ENCODE results near the gene NCOA7. TPM values are rescaled to one million over a fixed set of nuclear protein-coding genes. Genes with fewer than 3 reads are reported as not detected.
A peak's percentile ranks its signal among the peaks of the same experiment; 100 is the strongest.

Gene NCOA7
- total and polyA plus RNA-seq, 12 donors: 4.2 to 21.3 (median 10.3) TPM

GRCh38 chr6:125742464-125743120, 48.2 kb upstream of the NCOA7 start:
- no peak for ATAC-seq
- 38 to 43% methylated on average over 5 of the region's 5 CpGs for WGBS, 2 donors
- no peak for TF ChIP-seq CTCF (IDR thresholded peaks at IDR 0.05)
- Histone ChIP-seq H3K9me3 (no peaks in the 10 kb centered on the region), H3K4me3 (peak overlapping the region in 6 of 10 donors; percentile 16 to 35 (median 21)), H3K4me1 (peaks cover 0 to 50% (median 12%) of the 10 kb centered on the region in 9 donors), H3K27ac (peak overlapping the region in 8 of 10 donors; percentile 7 to 96 (median 34)), H3K27me3 (peaks cover 0 to 69% (median 0%) of the 10 kb centered on the region in 7 donors), H3K36me3 (no peaks in the 10 kb centered on the region)
- intact Hi-C loops (cut with DNase I): loop anchor here in 3 of 10 donors (10.0 kb wide), 2 partner anchors 158 to 298 kb away; no protein-coding TSS in a partner anchor
- DNase-seq: no peak

- intact Hi-C loops (cut with DNase I): loop anchor here in 3 of 10 donors (10.0 kb wide), 2 partner anchors 159 to 299 kb away; no protein-coding TSS in a partner anchor
- no peak for TF ChIP-seq CTCF (IDR thresholded peaks at IDR 0.05)
- no peak for ATAC-seq
- Histone ChIP-seq H3K27me3 (peaks cover 0 to 75% (median 0%) of the 10 kb centered on the region in 7 donors), H3K4me3 (peak overlapping the region in 2 of 10 donors; percentile 3 to 27), H3K9me3 (no peaks in the 10 kb centered on the region), H3K27ac (peak overlapping the region in 7 of 10 donors; percentile 1 to 98 (median 89)), H3K36me3 (no peaks in the 10 kb centered on the region), H3K4me1 (peaks cover 0 to 50% (median 12%) of the 10 kb centered on the region in 9 donors)
- WGBS, 2 donors: 77 to 79% methylated on average over 2 of the region's 2 CpGs
- DNase-seq: no peak
Observed at GRCh38 chr6:125743604-125744003, 47.2 kb upstream of the NCOA7 start.

DNA sequence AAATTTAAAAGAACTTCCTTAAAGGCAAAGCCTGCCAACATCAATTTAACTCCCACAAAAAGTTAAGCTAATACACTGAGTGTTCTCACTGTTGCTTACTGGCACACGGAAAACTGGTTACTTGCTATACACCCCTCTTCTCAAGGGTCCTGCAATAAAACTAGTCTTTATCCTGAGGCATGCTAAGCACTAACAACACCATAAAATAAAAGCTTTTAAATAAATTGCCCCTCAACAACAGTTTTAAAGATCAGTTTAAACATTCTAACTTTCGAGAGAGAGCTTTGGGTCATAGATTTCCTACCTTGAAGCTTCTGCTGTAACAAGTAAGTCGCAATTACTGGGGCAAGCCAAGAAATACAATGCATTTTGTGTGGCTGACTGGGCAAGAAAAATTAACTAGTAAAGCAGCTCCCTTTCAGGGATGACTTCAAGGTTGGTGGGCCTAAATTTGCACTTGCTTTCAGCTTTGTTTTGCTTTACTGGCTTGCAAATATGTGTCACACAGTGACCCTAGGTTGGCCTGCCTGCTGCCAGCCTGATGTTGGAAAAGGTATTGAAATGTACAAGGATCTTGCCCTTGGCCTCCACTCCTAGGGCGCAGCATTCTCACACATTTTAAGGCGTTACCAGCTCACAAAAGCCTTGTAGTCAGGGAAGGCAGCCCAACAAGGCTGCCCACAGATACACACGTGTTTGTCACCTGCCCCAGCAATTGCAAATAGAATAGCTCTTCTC, 45.3 kb upstream of the NCOA7 start:
- DNase-seq: no peak

More for the DNA sequence above, 45.3 kb upstream of the NCOA7 start:
- peaks cover 0 to 50% (median 12%) of the 10 kb centered on the region in 9 donors for H3K4me1 ChIP-seq
- TF ChIP-seq CTCF (IDR thresholded peaks at IDR 0.05): no peak
- H3K9me3 ChIP-seq: no peaks in the 10 kb centered on the region
- H3K27ac ChIP-seq: peak overlapping the region; percentile 88 to 98 (median 94)
- intact Hi-C loops (cut with DNase I): loop anchor here in 7 of 10 donors (5.0 to 10.0 kb wide), 7 partner anchors 73 to 383 kb away; no protein-coding TSS in a partner anchor
- 60 to 62% methylated on average over 6 of the region's 6 CpGs for WGBS, 2 donors
- ATAC-seq: no peak
- peak overlapping the region in 5 of 10 donors; percentile 60 to 87 (median 80) for H3K4me3 ChIP-seq
- H3K36me3 ChIP-seq: no peaks in the 10 kb centered on the region
- H3K27me3 ChIP-seq: peaks cover 0 to 86% (median 0%) of the 10 kb centered on the region in 7 donors
